Measurements from ENCODE around the gene MR1.
"Not testable (repeated sequence)": the region's sequence is repeated elsewhere in the genome, so short reads cannot be mapped to it uniquely, and the experiment has no call there.

Gene MR1

DNA sequence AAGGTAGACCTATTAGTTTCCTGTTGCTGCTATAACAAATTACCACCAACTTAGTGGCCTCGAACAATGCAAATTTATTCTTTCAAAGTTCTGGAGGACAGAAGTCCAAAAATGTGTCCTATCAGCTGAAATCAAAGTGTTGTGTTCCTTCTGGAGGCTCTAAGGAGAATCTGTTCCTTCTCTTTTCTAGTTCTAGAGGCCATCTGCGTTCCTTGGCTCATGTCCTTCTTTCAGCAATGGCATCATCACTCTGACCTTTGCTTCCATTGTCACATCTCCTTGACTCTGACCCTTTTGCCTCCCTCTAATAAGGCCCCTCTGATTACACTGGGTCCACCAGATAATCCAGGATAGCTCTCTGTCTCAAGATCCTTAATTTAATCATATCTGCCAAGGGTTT is 1.2 kb upstream of the MR1 start:
- no peak for DNase-seq

DNA sequence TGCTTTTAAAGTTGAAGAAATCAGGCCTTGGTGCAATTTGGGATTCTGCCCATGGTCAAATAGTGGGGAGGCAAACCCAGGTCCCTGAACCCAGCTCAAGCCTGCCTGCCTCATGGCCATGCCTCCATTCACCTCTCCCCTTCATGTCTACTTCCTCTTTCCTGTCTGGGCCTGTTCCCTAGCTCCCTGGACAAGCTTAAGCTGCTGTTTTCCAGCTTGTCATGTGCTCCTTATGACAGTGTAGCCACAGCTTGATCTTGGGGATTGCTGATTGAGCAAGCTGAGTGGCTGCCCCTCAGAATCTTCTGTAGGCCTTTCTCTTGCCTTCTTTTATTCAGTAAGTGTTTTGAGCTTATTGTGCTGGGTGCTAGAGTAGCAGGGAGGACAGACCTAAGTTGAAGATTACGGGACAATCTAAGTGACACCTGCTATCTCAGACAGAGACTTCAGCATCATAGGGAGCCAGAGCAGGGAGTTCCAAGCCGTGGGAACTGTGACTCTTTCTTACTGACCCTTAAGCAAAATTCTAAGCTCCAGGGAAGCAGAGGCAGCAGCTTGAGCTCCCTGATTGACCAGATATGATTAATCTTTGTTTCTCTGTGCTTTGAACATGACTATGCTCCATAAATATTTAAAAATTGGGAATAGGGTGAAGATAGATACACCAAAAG is 520 bp upstream of the MR1 start:
- peak; percentile 22 for DNase-seq

- DNase-seq, result not testable (repeated sequence)
Observed at GRCh38 chr1:181035210-181035609, 1.4 kb downstream of the MR1 start.

DNA sequence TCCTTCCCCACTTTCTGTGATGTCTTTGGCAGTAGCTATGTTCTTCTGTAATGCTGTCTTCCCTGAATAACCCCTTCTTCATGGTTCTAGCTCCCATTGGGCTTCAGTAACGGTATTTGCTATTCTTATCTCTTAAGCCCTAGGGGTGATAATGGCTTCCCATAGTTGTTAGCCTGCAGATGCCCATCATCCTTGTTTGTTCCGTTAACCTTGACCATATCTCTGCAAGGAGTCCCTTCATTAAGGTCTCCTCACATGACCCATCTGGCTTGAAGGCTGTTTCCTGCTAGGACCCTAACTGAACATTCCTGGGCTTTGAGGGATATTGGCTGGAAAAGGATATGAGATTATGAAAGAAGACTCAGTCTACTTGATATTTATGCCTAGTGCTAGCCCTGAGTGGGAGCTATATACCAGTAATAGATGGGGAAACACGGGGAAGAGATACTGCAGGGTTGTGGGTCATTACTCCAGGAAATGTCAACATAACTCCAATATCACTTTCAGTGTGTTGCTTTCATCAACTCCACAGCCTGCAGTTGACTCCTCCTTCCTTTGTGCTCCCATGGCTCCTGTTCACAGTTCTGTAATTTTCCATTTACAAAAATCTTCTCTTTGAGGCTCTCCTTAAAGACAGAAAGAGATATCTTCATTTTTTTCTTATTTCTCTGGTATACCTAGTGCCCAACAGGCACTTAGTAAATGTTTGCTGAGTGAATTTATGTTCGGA is 2.5 kb downstream of the MR1 start:
- DNase-seq, result no peak

DNA sequence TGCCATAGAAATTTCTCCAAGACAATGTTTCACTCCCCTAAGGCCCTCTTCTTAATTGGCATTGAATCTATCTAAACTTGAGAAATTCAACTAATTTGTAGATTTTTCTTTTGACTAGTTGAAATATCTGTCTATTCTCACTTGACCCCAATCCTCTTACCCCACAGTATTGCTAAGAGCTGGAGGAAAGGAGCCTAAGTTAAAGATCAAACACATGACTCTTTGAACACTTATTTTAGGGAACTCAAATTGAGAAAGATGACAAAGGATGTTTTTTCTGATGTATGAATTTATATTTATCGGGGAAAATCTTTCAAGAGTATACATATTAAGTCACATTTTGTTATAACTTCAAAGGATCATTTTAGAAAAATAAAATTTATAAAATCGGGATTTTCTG is 3.6 kb downstream of the MR1 start:
- no peak for DNase-seq

DNA sequence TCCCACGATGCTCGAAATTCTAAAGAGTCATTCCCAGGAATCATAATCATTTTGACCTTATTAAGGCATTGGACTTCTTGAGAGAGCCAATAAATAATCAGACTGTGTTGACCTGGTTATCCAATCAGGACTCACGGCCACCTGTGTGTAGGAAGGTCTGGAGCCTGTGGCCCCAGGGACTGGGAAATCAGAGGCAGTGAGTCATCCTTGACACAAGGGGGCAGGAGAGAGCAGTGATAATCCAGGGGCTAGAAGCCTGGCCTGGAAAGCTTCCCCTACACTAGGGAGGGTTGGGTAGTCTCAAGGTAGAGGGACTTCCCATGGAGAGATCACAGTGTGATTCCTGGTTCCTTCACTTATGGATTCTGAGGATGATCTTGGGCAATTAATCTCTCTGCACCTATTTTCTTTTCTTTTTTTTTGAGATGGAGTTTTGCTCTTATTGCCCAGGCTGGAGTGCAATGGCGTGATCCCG is 4.7 kb downstream of the MR1 start:
- DNase-seq, result peak; percentile 80

DNA sequence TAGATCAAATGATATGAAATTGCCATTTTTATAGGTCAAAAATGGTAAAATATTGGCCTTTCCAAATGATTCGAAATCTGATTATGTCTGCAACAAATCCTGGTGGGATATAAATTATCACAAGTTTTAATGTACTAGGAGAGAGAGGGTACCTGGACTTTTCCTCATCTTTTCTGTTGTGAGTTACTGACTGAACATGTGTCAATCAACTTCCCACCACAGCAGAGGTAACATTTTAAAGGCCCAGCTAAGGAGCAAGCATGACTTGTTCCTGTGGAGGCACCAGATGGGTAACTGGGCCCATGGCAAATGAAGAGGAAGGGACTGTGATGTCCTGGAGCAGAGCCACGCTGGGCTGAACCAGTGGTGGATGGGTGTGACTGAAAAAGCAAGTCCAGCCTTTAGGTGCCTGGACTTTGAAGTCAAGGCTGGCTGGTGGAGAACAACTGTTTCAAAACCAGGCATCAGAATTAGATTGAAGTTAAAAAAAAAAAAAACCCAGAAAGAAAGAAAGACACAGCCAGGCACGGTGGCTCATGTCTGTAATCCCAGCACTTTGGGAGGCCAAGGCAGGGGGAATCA is 6.6 kb downstream of the MR1 start:
- DNase-seq, result no peak

GRCh38 chr1:181043025-181043888 is 9.5 kb downstream of the MR1 start:
- DNase-seq, result peak; percentile 20

- DNase-seq, result peak; percentile 77
Observed at GRCh38 chr1:181044449-181044966, 10.7 kb downstream of the MR1 start.

- not testable (repeated sequence) for DNase-seq
Observed at GRCh38 chr1:181045946-181046345, 12.2 kb downstream of the MR1 start.

GRCh38 chr1:181049378-181049777 is 15.6 kb downstream of the MR1 start:
- DNase-seq, result no peak

- DNase-seq, result no peak
Observed at GRCh38 chr1:181050922-181051321, 17.1 kb downstream of the MR1 start.

DNA sequence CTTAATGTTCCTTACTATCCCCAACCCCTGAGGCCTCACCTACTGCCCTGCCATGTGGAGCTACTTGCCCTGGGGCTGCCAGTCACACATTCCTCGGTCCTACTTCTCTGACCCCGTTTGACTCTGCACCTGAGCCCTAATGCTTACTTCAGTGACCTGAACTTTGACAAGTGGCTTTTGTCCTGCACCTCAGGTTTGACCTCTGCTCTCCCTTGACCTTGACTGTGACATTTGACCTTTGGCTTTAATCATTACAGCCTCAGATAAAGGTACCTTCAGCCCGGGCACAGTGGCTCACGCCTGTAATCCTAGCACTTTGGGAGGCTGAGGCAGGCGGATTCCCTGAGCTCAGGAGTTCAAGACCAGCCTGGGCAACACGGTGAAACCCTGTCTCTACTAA is 22.8 kb downstream of the MR1 start:
- no peak for DNase-seq

DNA sequence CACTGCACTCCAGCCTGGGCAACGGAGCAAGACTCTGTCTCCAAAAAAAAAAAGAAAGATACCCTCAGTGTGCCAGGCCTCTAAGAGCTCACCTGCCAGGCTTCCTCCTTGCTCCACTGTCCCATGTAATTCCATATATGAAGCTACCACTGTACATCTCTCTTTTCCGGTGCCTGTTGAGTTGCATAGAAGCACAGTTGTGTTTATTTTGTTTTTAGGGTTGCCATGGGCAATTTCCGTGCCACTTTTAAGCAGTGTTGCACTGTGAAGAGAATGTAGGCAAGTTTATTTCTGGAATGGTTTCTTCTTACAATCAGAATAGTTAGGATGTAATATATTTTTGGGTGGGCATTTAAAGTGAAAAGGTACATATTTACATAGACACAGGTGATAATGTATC is 23.3 kb downstream of the MR1 start:
- no peak for DNase-seq

- no peak for DNase-seq
Observed at GRCh38 chr1:181059435-181059834, 25.7 kb downstream of the MR1 start.

GRCh38 chr1:181060066-181060465 is 26.3 kb downstream of the MR1 start:
- no peak for DNase-seq

- not testable (repeated sequence) for DNase-seq
Observed at GRCh38 chr1:181060947-181061346, 27.2 kb downstream of the MR1 start.

DNA sequence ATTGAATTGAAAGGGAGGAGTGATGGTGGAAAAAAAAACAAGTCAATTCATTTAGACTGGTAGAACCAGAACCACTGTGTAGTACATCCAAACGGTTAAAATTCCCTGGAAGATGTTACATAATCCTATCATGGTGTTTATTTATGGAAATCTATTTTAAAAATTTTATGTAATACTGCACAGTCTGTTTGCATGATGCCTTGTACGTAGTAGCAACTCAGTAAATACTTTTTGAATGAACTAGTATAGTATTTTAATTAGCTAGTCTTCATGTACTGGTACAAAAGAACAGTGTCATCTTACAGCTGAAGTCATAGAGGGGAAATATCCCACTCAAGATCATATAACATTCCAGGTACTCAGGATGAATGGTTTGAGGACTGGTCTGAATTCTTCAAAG is 27.7 kb downstream of the MR1 start:
- no peak for DNase-seq

DNA sequence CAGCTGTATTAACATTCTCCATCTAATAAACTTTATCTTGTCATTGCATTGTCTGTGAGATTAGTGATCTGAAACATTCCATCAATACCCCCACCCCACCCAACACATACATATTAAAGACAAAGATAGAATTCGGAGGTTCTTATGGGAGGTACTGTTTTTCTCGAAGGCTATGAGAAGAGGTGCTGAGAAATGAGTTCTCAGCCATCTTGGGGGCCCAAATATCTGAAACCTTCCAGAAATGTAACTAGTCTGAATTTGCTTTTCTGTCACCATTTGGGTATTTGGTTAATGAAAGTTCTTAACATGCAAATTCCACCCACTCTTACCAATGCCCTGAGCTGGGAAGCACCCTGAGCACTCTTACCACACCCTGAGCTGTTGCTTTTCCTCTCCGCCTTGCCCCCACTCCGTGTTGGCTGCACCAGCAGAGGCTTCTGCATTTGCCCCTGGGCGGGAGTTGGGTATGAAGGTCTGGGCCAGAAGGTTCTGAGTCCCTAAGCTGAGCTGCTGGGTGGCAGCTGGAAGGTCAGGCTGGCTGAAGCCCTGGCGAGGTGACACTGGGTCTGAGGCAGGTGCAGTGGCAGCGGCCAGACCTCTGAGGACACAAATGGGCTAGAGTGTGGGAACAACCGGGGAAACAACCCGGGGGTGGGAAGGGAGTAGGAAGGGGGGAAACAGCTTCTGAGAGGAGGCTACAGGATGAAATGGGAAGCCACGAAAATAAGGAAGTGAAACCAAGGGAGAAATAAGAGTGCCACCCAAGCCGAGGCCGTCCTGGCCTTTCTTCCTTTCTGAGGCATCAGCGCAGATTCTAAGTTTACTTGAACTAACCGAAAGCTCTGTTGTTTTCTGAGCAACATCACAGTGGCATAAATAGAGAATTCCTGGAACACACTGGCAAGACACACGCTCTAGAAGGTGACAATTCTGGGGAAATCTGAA is 28.4 kb downstream of the MR1 start:
- DNase-seq, result peak; percentile 27

DNA sequence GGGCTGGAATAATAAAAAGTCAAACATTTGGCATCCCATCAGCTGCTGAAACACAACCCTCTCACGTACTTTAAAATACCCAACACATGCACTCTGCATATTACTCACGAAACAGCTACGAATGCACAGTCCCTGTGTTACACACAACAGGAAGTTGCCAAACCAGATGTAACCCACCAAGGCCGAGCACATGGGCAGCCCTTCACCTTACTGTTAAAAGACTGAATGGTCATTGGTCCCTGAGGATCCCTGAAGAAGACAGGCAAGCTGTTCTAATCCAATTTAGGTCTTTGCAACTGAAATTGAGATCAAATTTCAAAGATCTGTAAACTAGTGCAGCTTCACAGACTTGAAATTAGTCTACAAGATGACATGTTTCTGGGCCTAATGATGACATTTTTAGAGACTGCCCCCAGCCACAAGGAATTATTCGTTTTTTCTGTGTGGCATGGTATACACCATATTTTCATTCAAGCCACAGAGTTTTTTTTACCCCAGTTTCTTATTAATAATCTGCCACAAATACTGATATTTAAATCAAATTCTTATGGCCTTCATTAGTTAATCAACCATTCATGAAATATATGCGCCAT is 29.1 kb downstream of the MR1 start:
- peak; percentile 78 for DNase-seq

GRCh38 chr1:181064011-181064623 is 30.3 kb downstream of the MR1 start:
- no peak for DNase-seq

Measured in activated CD4-positive, alpha-beta T cell treated with anti-CD3 and anti-CD28 coated beads, Interleukin-10, Interleukin-2, amounts not matched to agents 100 ng/mL and 50 ng/mL, durations not matched to agents 16 hours and 8 hours (primary cell).